Neural progenitor cell (in vitro differentiated cells): Measurements from ENCODE around the gene MDN1. TPM values are rescaled to one million over a fixed set of nuclear protein-coding genes. Genes with fewer than 3 reads are reported as not detected.
"Not testable (repeated sequence)": the region's sequence is repeated elsewhere in the genome, so short reads cannot be mapped to it uniquely, and the experiment has no call there.

Experiments
- DNase-seq: peaks from one replicate; pipeline ENCODE4 v3.0.0-alpha.2; 2016; ENCODE audit warnings: low spot score
- H2AFZ ChIP-seq: fragments of 200-600 bp; sonication (generic); replicated peaks from 2 replicates; pipeline ENCODE4 v1.6.1; 2016; ENCODE audit warnings: antibody characterized with exemption
- H3F3A ChIP-seq: fragments of 200-600 bp; sonication (generic); 2 replicates; pipeline ENCODE4 v1.6.1; 2016; ENCODE audit warnings: antibody characterized with exemption, low read depth
- H3K27ac ChIP-seq: fragments of 200-600 bp; sonication (generic); 2 replicates; pipeline ENCODE4 v1.5.1; 2016; ENCODE audit warnings: mild to moderate bottlenecking
- H3K27me3 ChIP-seq: fragments of 200-600 bp; sonication (generic); 2 replicates; pipeline ENCODE4 v1.6.1; 2016; ENCODE audit warnings: mild to moderate bottlenecking, moderate library complexity
- H3K36me3 ChIP-seq: fragments of 200-600 bp; sonication (generic); 2 replicates; pipeline ENCODE4 v1.5.1; 2016
- H3K4me1 ChIP-seq: fragments of 200-600 bp; sonication (generic); 2 replicates; pipeline ENCODE4 v1.6.1; 2016; ENCODE audit warnings: mixed run types
- H3K4me2 ChIP-seq: fragments of 200-600 bp; sonication (generic); 2 replicates; pipeline ENCODE4 v1.6.1; 2016
- H3K4me3 ChIP-seq: fragments of 200-600 bp; sonication (generic); 2 replicates; pipeline ENCODE4 v1.5.1; 2016
- H3K79me2 ChIP-seq: fragments of 200-600 bp; sonication (generic); 2 replicates; pipeline ENCODE4 v1.6.1; 2016; ENCODE audit warnings: low read depth
- H3K9ac ChIP-seq: fragments of 200-600 bp; sonication (generic); 2 replicates; pipeline ENCODE4 v1.6.1; 2016
- H3K9me3 ChIP-seq: fragments of 200-600 bp; sonication (generic); 2 replicates; pipeline ENCODE4 v1.5.1; 2016; ENCODE audit warnings: low read depth
- H4K20me1 ChIP-seq: fragments of 200-600 bp; sonication (generic); 2 replicates; pipeline ENCODE4 v1.6.1; 2016; ENCODE audit warnings: low read depth
- H3K27ac Mint-ChIP-seq: 3 replicates; pipeline ENCODE4 v1.8.0; 2021; ENCODE audit warnings: mixed read lengths
- H3K27me3 Mint-ChIP-seq: 2 replicates; pipeline ENCODE4 v1.8.0; 2022; ENCODE audit warnings: low read depth, mild to moderate bottlenecking, inconsistent platforms, moderate library complexity, mixed read lengths; ENCODE audit not compliant: insufficient read depth
- H3K36me3 Mint-ChIP-seq: 3 replicates; pipeline ENCODE4 v1.8.0; 2021; ENCODE audit warnings: mixed read lengths
- H3K4me1 Mint-ChIP-seq: 3 replicates; pipeline ENCODE4 v1.8.0; 2021; ENCODE audit warnings: mixed read lengths
- H3K4me3 Mint-ChIP-seq: 3 replicates; pipeline ENCODE4 v1.8.0; 2021; ENCODE audit warnings: mild to moderate bottlenecking, moderate library complexity, mixed read lengths
- H3K9me3 Mint-ChIP-seq: 3 replicates; pipeline ENCODE4 v1.8.0; 2020; ENCODE audit warnings: mixed read lengths
- CTCF ChIP-seq: fragments of 200-600 bp; sonication (generic); IDR thresholded peaks from 2 replicates; pipeline ENCODE4 v1.5.1; 2017; ENCODE audit warnings: antibody characterized with exemption, mild to moderate bottlenecking
- EZH2 ChIP-seq: fragments of 200-600 bp; sonication (generic); IDR thresholded peaks from 2 replicates; pipeline ENCODE4 v1.6.1; 2017; ENCODE audit warnings: antibody characterized with exemption, mild to moderate bottlenecking, moderate library complexity
- EZH2phosphoT487 ChIP-seq: fragments of 200-600 bp; sonication (generic); IDR thresholded peaks from 2 replicates; pipeline ENCODE4 v1.6.1; 2017; ENCODE audit warnings: antibody characterized with exemption
- total RNA-seq: library from RNA; depleted of rRNA; stranded (reverse); fragments of >200 nt; gene quantifications from 2 replicates; pipeline ENCODE4 v1.2.3, GENCODE V29; 2015; ENCODE audit warnings: low replicate concordance

MDN1 gene
- total RNA-seq, 1 donor from 2014 or later: 40.7 TPM

- DNase-seq: peak; percentile 81
- H4K20me1 ChIP-seq: peaks cover 60% of the 10 kb centered on the region
- H3K4me3 ChIP-seq: peak overlapping the region; percentile 65
- Mint-ChIP-seq H3K4me3 (peak overlapping the region; percentile 97), H3K27me3 (peaks cover 5% of the 10 kb centered on the region), H3K36me3 (no peaks in the 10 kb centered on the region), H3K9me3 (no peaks in the 10 kb centered on the region), H3K4me1 (peaks cover 27% of the 10 kb centered on the region), H3K27ac (peak overlapping the region; percentile 4)
- peaks cover 73% of the 10 kb centered on the region for H3K79me2 ChIP-seq
- H2AFZ ChIP-seq: no peak overlapping the region
- no peaks in the 10 kb centered on the region for H3K27me3 ChIP-seq
- peaks cover 41% of the 10 kb centered on the region for H3F3A ChIP-seq
- H3K4me2 ChIP-seq: peak overlapping the region; percentile 95
- H3K9me3 ChIP-seq: no peaks in the 10 kb centered on the region
- peaks cover 19% of the 10 kb centered on the region for H3K4me1 ChIP-seq
- H3K27ac ChIP-seq: peak overlapping the region; percentile 59
- H3K36me3 ChIP-seq: no peaks in the 10 kb centered on the region
- TF ChIP-seq EZH2 (no peak), EZH2phosphoT487 (peak; percentile 31)
- no peak overlapping the region for H3K9ac ChIP-seq
These were observed 2.1 kb downstream of the MDN1 start for GRCh38 chr6:89817481-89817880.

- not testable (repeated sequence) for H3K27ac ChIP-seq, H2AFZ ChIP-seq, H3K27me3 Mint-ChIP-seq, H3K9ac ChIP-seq, H3K4me3 Mint-ChIP-seq, H3K4me2 ChIP-seq, H3K27me3 ChIP-seq, H3K9me3 Mint-ChIP-seq, H3K36me3 ChIP-seq, DNase-seq, H3K4me3 ChIP-seq, H3K27ac Mint-ChIP-seq, H3K36me3 Mint-ChIP-seq, H3K9me3 ChIP-seq
- peaks cover 63% of the 10 kb centered on the region for H4K20me1 ChIP-seq
- peaks cover 16% of the 10 kb centered on the region for H3F3A ChIP-seq
- peaks cover 12% of the 10 kb centered on the region for H3K4me1 ChIP-seq
- H3K79me2 ChIP-seq: peaks cover 100% of the 10 kb centered on the region
- H3K4me1 Mint-ChIP-seq: peaks cover 12% of the 10 kb centered on the region
These were observed 6.2 kb downstream of the MDN1 start for GRCh38 chr6:89813422-89813821.

GRCh38 chr6:89807581-89807980 is 12.0 kb downstream of the MDN1 start:
- Mint-ChIP-seq H3K4me3 (no peak overlapping the region), H3K4me1 (no peaks in the 10 kb centered on the region), H3K27ac (no peak overlapping the region), H3K27me3 (peaks cover 2% of the 10 kb centered on the region), H3K9me3 (no peaks in the 10 kb centered on the region), H3K36me3 (peaks cover 2% of the 10 kb centered on the region)
- Histone ChIP-seq H3K4me1 (no peaks in the 10 kb centered on the region), H3K9me3 (no peaks in the 10 kb centered on the region), H4K20me1 (peaks cover 12% of the 10 kb centered on the region), H3K27me3 (no peaks in the 10 kb centered on the region), H3K27ac (no peak overlapping the region), H3K79me2 (peaks cover 86% of the 10 kb centered on the region), H3F3A (no peaks in the 10 kb centered on the region), H2AFZ (no peak overlapping the region), H3K36me3 (no peaks in the 10 kb centered on the region), H3K4me3 (no peak overlapping the region), H3K9ac (peak overlapping the region; percentile 32), H3K4me2 (no peak overlapping the region)
- DNase-seq: no peak
- no peak for TF ChIP-seq EZH2phosphoT487
- no peak for TF ChIP-seq EZH2
- TF ChIP-seq CTCF: no peak

DNA sequence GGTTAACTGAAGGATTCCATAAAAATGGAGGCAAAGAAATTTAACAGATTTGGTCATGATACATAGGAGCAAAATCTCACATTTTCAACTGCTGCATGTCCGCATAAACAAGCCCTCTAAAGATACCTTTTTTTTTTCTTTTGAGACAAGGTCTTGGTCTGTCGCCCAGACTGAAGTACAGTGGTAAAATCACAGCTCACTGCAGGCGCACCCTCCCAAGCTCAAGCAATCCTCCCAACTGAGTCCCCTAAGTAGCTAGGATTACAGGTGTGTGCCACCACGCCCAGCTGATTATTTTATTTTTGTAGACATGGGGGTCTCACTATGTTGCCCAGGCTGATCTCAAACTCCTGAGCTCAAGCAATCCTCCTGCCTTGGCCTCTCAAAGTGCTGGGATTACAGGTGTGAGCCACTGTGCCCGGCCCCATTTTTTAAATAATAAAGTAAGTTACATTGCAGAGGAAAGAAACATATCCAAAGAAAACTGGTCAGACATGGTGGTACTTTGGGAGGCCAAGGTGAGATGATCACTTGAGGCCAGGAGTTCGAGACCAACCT is 13.7 kb downstream of the MDN1 start:
- no peak for DNase-seq
- Histone ChIP-seq H3K4me2 (no peak overlapping the region), H4K20me1 (peaks cover 9% of the 10 kb centered on the region), H3K79me2 (peaks cover 69% of the 10 kb centered on the region), H3K36me3 (no peaks in the 10 kb centered on the region), H3K9ac (no peak overlapping the region), H2AFZ (no peak overlapping the region), H3K27me3 (no peaks in the 10 kb centered on the region), H3K4me1 (no peaks in the 10 kb centered on the region), H3K9me3 (no peaks in the 10 kb centered on the region), H3F3A (no peaks in the 10 kb centered on the region), H3K4me3 (no peak overlapping the region), H3K27ac (no peak overlapping the region)
- Mint-ChIP-seq H3K4me3 (no peak overlapping the region), H3K27me3 (peaks cover 2% of the 10 kb centered on the region), H3K36me3 (peaks cover 6% of the 10 kb centered on the region), H3K27ac (peak overlapping the region; percentile 42), H3K9me3 (no peaks in the 10 kb centered on the region), H3K4me1 (no peaks in the 10 kb centered on the region)
- TF ChIP-seq EZH2phosphoT487 (no peak), CTCF (no peak), EZH2 (no peak)
